Panc1 (cell line): ENCODE measurements around the gene NBL1.

Source experiments
- POLR2AphosphoS5 ChIP-seq: IDR thresholded peaks from 2 replicates; pipeline ENCODE4 v1.6.1; 2012; ENCODE audit warnings: mild to moderate bottlenecking, low read depth, low read length, moderate library complexity
- SIN3A ChIP-seq: IDR thresholded peaks from 2 replicates; pipeline ENCODE4 v1.6.1; 2012; ENCODE audit warnings: low read depth, mild to moderate bottlenecking, low read length, moderate library complexity, borderline replicate concordance; ENCODE audit not compliant: insufficient read depth
- TCF7L2 ChIP-seq: IDR thresholded peaks from 2 replicates; pipeline ENCODE4 v1.6.1; 2011; ENCODE audit warnings: mild to moderate bottlenecking, low read depth, low read length, inconsistent platforms
- TF ChIP-seq, protein P1 (sequence below): fragments of 450-650 bp; IDR thresholded peaks from 2 replicates; pipeline ENCODE4 v1.5.1; 2017; ENCODE audit warnings: mild to moderate bottlenecking
- TF ChIP-seq, protein P2 (sequence below), 2 experiments: IDR thresholded peaks; 2 replicates each; pipeline ENCODE4 v1.6.1; 2011 to 2012; ENCODE audit warnings: low read depth in 2 of 2, control low read depth in 1 of 2, low read length in 1 of 2, mild to moderate bottlenecking in 1 of 2, moderate library complexity in 1 of 2; ENCODE audit not compliant: insufficient read depth in 1 of 2

DNA sequence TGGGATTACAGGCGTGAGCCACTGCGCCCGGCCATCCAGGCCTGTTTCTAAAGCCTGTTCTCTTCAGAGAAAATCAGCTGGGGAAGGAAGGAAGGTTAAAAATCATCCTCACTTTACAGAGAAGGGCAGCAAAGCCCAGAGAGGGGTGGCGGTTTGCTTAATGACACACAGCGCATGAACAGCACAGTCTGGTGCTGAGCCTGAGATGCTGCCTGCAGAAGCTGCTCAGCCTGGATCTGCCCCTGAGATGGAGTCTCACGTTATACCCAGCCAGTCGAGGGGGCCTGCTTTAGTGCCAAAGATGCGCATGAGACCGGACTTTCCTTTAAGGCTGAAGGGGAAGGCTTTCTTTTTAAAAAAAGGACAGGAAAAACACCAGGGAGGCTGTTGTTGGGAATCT lies 41.9 kb downstream of the NBL1 start:
- TF ChIP-seq, protein P1, sequence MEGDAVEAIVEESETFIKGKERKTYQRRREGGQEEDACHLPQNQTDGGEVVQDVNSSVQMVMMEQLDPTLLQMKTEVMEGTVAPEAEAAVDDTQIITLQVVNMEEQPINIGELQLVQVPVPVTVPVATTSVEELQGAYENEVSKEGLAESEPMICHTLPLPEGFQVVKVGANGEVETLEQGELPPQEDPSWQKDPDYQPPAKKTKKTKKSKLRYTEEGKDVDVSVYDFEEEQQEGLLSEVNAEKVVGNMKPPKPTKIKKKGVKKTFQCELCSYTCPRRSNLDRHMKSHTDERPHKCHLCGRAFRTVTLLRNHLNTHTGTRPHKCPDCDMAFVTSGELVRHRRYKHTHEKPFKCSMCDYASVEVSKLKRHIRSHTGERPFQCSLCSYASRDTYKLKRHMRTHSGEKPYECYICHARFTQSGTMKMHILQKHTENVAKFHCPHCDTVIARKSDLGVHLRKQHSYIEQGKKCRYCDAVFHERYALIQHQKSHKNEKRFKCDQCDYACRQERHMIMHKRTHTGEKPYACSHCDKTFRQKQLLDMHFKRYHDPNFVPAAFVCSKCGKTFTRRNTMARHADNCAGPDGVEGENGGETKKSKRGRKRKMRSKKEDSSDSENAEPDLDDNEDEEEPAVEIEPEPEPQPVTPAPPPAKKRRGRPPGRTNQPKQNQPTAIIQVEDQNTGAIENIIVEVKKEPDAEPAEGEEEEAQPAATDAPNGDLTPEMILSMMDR = no peak
- no peak for TF ChIP-seq POLR2AphosphoS5
- TF ChIP-seq SIN3A = no peak
- TF ChIP-seq, protein P2, sequence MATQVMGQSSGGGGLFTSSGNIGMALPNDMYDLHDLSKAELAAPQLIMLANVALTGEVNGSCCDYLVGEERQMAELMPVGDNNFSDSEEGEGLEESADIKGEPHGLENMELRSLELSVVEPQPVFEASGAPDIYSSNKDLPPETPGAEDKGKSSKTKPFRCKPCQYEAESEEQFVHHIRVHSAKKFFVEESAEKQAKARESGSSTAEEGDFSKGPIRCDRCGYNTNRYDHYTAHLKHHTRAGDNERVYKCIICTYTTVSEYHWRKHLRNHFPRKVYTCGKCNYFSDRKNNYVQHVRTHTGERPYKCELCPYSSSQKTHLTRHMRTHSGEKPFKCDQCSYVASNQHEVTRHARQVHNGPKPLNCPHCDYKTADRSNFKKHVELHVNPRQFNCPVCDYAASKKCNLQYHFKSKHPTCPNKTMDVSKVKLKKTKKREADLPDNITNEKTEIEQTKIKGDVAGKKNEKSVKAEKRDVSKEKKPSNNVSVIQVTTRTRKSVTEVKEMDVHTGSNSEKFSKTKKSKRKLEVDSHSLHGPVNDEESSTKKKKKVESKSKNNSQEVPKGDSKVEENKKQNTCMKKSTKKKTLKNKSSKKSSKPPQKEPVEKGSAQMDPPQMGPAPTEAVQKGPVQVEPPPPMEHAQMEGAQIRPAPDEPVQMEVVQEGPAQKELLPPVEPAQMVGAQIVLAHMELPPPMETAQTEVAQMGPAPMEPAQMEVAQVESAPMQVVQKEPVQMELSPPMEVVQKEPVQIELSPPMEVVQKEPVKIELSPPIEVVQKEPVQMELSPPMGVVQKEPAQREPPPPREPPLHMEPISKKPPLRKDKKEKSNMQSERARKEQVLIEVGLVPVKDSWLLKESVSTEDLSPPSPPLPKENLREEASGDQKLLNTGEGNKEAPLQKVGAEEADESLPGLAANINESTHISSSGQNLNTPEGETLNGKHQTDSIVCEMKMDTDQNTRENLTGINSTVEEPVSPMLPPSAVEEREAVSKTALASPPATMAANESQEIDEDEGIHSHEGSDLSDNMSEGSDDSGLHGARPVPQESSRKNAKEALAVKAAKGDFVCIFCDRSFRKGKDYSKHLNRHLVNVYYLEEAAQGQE (IDR thresholded peaks at IDR 0.05; ENCODE audit: insufficient read depth in 1 of 2, low read depth in 2 of 2, low read length in 1 of 2) = no peak
- no peak for TF ChIP-seq TCF7L2
